Activated CD4-positive, alpha-beta T cell treated with anti-CD3 and anti-CD28 coated beads for 36 hours (primary cell): ENCODE results near the gene GDAP2. TPM values are rescaled to one million over a fixed set of nuclear protein-coding genes. Genes with fewer than 3 reads are reported as not detected.
"Not testable (repeated sequence)": the region's sequence is repeated elsewhere in the genome, so short reads cannot be mapped to it uniquely, and the experiment has no call there.

Source experiments
- ATAC-seq: fragments of 200-7000 bp; cut with Tn5 transposase; one replicate; pipeline ENCODE4 v1.10.0; 2021; ENCODE audit warnings: mild to moderate bottlenecking, moderate library complexity
- CTCF ChIA-PET: fragments of 350-600 bp; sonication (Branson Sonifier 250); formaldehyde crosslinking; loops from one replicate; lab custom pipeline; 2021; ENCODE audit warnings: antibody characterized with exemption; lab: Charles Lee
- POLR2A ChIA-PET: fragments of 350-600 bp; sonication (Branson Sonifier 250); formaldehyde crosslinking; loops from one replicate; lab custom pipeline; 2021; ENCODE audit warnings: antibody characterized with exemption, inconsistent platforms; lab: Charles Lee
- DNase-seq: peaks from one replicate; pipeline ENCODE4 v3.0.0-alpha.2; 2020
- H3K27ac Mint-ChIP-seq: one replicate; pipeline ENCODE4 v1.8.0; 2021; ENCODE audit warnings: mixed read lengths
- H3K27me3 Mint-ChIP-seq: one replicate; pipeline ENCODE4 v1.8.0; 2021; ENCODE audit warnings: mixed read lengths
- H3K36me3 Mint-ChIP-seq: one replicate; pipeline ENCODE4 v1.8.0; 2021; ENCODE audit warnings: low read depth, mixed read lengths
- H3K4me1 Mint-ChIP-seq: one replicate; pipeline ENCODE4 v1.8.0; 2021; ENCODE audit warnings: mixed read lengths
- H3K4me3 Mint-ChIP-seq: one replicate; pipeline ENCODE4 v1.8.0; 2021; ENCODE audit warnings: mild to moderate bottlenecking, moderate library complexity, mixed read lengths
- H3K9me3 Mint-ChIP-seq: one replicate; pipeline ENCODE4 v1.8.0; 2021; ENCODE audit warnings: low read depth, mixed read lengths
- intact Hi-C, 2 experiments: fragments of 100-400 bp; cut with DNase I in 1 of 2; cut with micrococcal nuclease in 1 of 2; formaldehyde crosslinking; loops; one replicate each; pipeline versions ENCODE4 v1.14.2 to v1.15.1; 2022 to 2024; cut with DNase I, micrococcal nuclease
- total RNA-seq, 2 experiments: library from RNA; stranded (reverse); gene quantifications; one replicate each; pipeline ENCODE4 v1.2.3, GENCODE V29; 2021

Gene GDAP2
- total RNA-seq, 2 experiments from 2014 or later, result 18.8 to 20.9 TPM

DNA sequence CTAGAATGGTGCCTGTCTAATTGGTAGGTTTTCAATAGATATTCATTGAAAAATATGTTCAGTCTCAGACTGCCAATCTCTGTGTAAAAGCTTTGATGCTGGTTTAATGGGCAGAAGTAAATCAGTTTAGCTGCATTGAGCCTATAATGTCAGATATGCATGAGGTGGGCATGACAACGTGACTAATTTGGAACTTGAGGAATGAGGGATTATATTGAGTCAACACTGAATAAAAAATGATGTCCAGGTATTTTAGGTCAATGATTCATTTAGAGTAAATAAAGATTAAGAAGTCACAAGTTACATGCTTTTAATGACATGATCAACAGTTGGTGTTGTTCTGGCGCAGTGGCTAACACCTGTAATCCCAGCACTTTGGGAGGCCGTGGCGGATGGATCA lies 3.2 kb upstream of the GDAP2 start:
- no peak overlapping the region for H3K27ac Mint-ChIP-seq
- no peaks in the 10 kb centered on the region for H3K27me3 Mint-ChIP-seq
- no peaks in the 10 kb centered on the region for H3K9me3 Mint-ChIP-seq
- POLR2A ChIA-PET, result no interaction called here
- intact Hi-C loops, result no loop called here
- peaks cover 38% of the 10 kb centered on the region for H3K36me3 Mint-ChIP-seq
- DNase-seq, result no peak
- no peak for ATAC-seq
- H3K4me1 Mint-ChIP-seq, result peaks cover 40% of the 10 kb centered on the region
- H3K4me3 Mint-ChIP-seq, result peak overlapping the region; percentile 4
- CTCF ChIA-PET, result interaction anchor here (1.5 kb wide), 1 partner anchor 37 kb away, joined by 3 read pairs; no protein-coding TSS in a partner anchor

DNA sequence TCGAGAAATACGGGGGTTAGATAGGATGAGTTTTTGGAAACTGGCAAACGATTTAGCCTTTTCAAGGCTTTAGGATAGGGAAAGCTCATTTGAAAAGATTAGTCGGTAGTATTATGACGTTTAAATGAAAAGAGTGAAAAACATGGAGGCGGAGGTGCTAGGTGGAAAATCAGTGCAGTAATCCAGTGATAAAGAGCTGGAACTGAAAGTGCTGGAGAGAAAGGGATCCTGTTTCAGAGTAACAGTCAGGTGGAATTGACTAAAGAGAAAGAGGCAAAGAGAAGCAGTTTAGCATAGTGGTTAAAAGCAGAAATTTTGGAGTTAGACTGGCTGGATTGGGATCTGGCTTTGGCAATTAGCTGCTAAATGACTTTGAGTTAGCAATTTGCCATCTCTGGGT lies 1.1 kb upstream of the GDAP2 start:
- Mint-ChIP-seq H3K27me3 (no peaks in the 10 kb centered on the region), H3K36me3 (peaks cover 33% of the 10 kb centered on the region), H3K27ac (peak overlapping the region; percentile 90), H3K4me1 (peaks cover 54% of the 10 kb centered on the region), H3K9me3 (no peaks in the 10 kb centered on the region), H3K4me3 (peak overlapping the region; percentile 94)
- CTCF ChIA-PET, result interaction anchor here (1.1 to 1.2 kb wide), 2 partner anchors 9 to 19 kb away, joined by 3 to 5 read pairs; no protein-coding TSS in a partner anchor
- ATAC-seq (no peak), DNase-seq (no peak)
- POLR2A ChIA-PET, result no interaction called here
- intact Hi-C loops, result no loop called here

DNA sequence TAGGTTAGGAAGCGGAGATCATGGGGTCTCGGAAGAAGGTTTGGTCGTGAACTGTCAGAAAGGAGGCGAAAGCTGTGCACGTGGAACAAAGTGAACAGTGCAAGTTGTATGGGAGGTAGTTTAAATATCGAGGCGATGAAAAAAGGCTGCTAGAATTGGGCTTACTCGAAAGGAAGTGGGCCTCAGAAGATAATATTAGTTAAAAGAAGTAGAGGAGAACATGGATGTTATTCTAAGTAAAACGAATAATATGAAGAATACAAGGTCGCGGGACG lies 689 bp upstream of the GDAP2 start:
- no peak for DNase-seq
- H3K4me1 Mint-ChIP-seq, result peaks cover 54% of the 10 kb centered on the region

DNA sequence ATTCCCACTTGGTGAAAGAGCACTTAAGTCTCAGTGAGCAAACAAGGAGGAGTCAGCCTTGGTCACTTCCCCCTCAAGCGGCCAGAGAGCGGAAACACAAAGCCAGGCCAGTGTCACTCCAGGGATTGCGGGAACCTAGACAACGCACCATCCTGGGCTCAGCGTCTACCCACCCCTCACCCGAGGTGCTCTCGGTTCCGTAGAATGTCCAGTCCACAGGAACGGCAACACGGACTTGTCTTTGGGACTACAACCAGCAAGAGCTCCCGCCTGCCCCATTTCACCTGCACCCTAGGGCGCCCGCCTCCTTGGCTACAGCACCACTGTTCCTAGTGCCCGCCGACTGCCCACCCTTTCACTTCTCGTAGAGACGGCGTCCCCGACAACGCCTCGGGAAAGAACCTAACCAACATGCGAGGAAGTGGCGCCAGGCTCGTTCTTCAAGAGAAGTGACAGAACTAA lies 509 bp downstream of the GDAP2 start:
- peak; percentile 18 for ATAC-seq
- Mint-ChIP-seq H3K36me3 (peaks cover 30% of the 10 kb centered on the region), H3K4me3 (peak overlapping the region; percentile 94), H3K27ac (peak overlapping the region; percentile 90), H3K27me3 (no peaks in the 10 kb centered on the region), H3K9me3 (no peaks in the 10 kb centered on the region), H3K4me1 (peaks cover 55% of the 10 kb centered on the region)
- DNase-seq, result peak; percentile 54
- POLR2A ChIA-PET, result no interaction called here
- CTCF ChIA-PET, result interaction anchor here (0.8 to 2.6 kb wide), 2 partner anchors 13 to 33 kb away, joined by 3 to 13 read pairs; no protein-coding TSS in a partner anchor
- intact Hi-C loops, result loop anchor here (1.0 to 10.0 kb wide), 8 partner anchors 264 to 1783 kb away; partner anchors contain the start of genes MAN1A2 (in 2 of the 2), WARS2 (in 2 of the 2) and PHGDH (in 1 of the 2)

More for the DNA sequence above, 689 bp upstream of the GDAP2 start:
- no peak for ATAC-seq
- Mint-ChIP-seq H3K27ac (peak overlapping the region; percentile 90), H3K27me3 (no peaks in the 10 kb centered on the region), H3K36me3 (peaks cover 33% of the 10 kb centered on the region), H3K9me3 (no peaks in the 10 kb centered on the region), H3K4me3 (peak overlapping the region; percentile 94)
- ChIA-PET POLR2A (no interaction called here), CTCF (interaction anchor here (1.1 to 2.6 kb wide), 3 partner anchors 9 to 35 kb away, joined by 3 to 13 read pairs (median 5); no protein-coding TSS in a partner anchor)
- intact Hi-C loops, result no loop called here

DNA sequence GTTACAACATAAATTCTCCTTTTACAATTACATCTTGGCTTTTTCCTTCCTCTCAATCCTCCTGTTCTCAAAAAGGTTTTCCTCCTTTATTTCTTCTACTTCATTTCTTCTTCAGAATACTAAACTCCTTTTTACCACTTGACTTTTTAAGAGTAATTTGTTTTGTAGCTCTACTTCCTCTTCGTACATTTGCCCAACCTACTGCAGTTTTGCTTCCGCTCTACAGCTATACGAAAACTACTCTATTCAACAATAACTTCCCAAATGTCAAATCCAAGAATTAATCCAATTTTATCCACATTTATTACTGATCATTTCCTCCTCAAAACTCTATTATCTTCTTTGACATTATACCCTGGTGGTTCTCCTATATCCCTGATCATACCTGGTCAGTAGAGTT lies 3.4 kb downstream of the GDAP2 start:
- Mint-ChIP-seq H3K36me3 (peaks cover 17% of the 10 kb centered on the region), H3K27ac (no peak overlapping the region), H3K4me3 (no peak overlapping the region), H3K27me3 (no peaks in the 10 kb centered on the region), H3K4me1 (peaks cover 32% of the 10 kb centered on the region), H3K9me3 (no peaks in the 10 kb centered on the region)
- ChIA-PET CTCF (interaction anchor here (1.3 kb wide), 1 partner anchor 11 kb away, joined by 3 read pairs; no protein-coding TSS in a partner anchor), POLR2A (no interaction called here)
- no peak for ATAC-seq
- DNase-seq, result no peak
- intact Hi-C loops, result loop anchor here (5.0 to 10.0 kb wide), 4 partner anchors 561 to 1786 kb away; partner anchors contain the start of genes MAN1A2 (in 1 of the 2), PHGDH (in 1 of the 2) and WARS2 (in 1 of the 2)

DNA sequence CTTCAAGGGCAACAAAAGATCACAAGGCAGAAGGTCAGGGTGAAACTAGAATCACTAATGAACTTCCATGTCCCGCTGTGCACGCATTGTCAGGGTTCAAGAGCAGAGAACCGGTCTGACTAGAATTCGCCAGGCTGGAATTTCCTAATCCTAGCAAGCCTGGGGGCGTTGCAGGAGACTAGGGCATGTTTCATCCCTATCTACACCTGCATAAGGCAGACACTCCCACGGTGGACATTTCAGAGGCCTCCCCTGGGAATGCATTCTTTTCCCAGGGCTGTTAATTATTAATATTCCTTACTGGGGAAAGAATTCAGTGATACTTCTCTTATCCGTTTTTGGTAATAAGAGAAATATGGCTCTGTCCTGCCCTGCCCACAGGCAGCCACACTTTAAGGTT lies 6.7 kb downstream of the GDAP2 start:
- H3K27me3 Mint-ChIP-seq, H3K4me3 Mint-ChIP-seq, POLR2A ChIA-PET, CTCF ChIA-PET, ATAC-seq, H3K27ac Mint-ChIP-seq, H3K9me3 Mint-ChIP-seq, DNase-seq: not testable (repeated sequence)
- intact Hi-C loops, result loop anchor here in 1 of 2 experiments (10.0 kb wide), 2 partner anchors 558 to 1222 kb away; partner anchors contain the start of genes MAN1A2 and WARS2
- peaks cover 16% of the 10 kb centered on the region for H3K4me1 Mint-ChIP-seq
- H3K36me3 Mint-ChIP-seq, result peaks cover 15% of the 10 kb centered on the region

DNA sequence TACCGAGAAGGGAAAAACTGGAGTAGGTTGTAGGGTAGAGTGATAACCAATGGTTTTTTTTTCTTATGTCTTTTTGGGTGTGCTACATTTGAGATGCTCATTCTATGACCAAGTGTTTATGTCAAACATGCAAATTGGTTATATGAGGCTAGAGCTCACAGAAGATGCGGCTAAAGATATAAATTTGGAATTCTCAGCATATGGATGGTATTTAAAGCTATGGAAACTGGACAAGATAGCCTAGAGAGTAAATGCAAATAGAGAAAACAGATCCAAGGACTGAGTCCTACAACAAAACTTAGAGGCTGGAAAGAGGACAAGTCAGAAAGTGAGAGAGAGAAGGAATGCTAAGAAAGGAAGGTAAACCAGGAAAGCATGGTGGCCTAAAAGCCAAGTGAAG lies 7.4 kb downstream of the GDAP2 start:
- DNase-seq, result no peak
- Mint-ChIP-seq H3K4me1 (peaks cover 13% of the 10 kb centered on the region), H3K27ac (no peak overlapping the region), H3K4me3 (no peak overlapping the region), H3K36me3 (peaks cover 20% of the 10 kb centered on the region), H3K27me3 (no peaks in the 10 kb centered on the region), H3K9me3 (no peaks in the 10 kb centered on the region)
- intact Hi-C loops, result loop anchor here in 1 of 2 experiments (10.0 kb wide), 2 partner anchors 557 to 1223 kb away; partner anchors contain the start of genes MAN1A2 and WARS2
- POLR2A ChIA-PET, result no interaction called here
- no peak for ATAC-seq
- CTCF ChIA-PET, result interaction anchor here (0.6 kb wide), 1 partner anchor 799 kb away, joined by 3 read pairs; no protein-coding TSS in a partner anchor

DNA sequence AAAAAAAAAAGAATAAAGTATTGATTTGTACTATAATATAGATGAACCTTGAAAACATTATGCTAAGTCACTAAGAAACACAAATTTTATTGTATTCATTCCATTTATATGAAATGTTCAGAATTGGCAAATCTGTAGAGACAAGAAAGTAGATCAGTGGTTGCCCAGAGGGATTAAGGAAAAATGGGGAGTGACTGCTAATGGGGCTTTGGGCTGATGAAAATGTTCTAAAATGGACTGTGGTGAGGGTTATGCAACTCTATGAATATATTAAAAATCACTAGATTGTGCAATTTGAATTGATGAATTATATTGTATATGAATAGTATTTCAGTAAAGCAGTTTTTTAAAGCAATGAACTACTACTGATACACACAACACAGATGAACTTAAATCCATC lies 10.0 kb downstream of the GDAP2 start:
- Mint-ChIP-seq H3K27me3 (no peaks in the 10 kb centered on the region), H3K9me3 (no peaks in the 10 kb centered on the region), H3K27ac (no peak overlapping the region), H3K36me3 (peaks cover 40% of the 10 kb centered on the region), H3K4me3 (no peak overlapping the region), H3K4me1 (peaks cover 2% of the 10 kb centered on the region)
- intact Hi-C loops, result no loop called here
- no peak for ATAC-seq
- no peak for DNase-seq
- CTCF ChIA-PET, result no interaction called here
- POLR2A ChIA-PET, result no interaction called here

DNA sequence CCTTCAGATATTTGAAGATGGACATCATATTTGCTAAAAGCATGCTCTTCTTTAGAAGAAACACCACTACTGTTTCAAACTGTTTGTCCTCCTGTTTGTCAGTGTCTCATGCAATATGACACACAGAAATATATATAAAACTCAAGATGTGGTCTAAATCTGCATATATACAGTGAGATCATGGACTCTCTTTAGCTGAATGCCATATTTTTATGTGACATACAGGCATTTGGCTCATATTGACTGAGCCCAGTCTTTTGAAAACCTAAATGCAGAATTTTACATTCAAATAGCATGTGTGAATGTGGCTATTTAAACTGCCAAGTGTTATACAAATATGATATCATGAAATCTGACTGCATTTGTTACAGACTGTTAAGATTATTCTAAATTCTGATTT lies 18.4 kb downstream of the GDAP2 start:
- H3K4me3 Mint-ChIP-seq, result no peak overlapping the region
- no peaks in the 10 kb centered on the region for H3K4me1 Mint-ChIP-seq
- no peaks in the 10 kb centered on the region for H3K9me3 Mint-ChIP-seq
- intact Hi-C loops, result no loop called here
- no peak overlapping the region for H3K27ac Mint-ChIP-seq
- ChIA-PET POLR2A (no interaction called here), CTCF (interaction anchor here (7.7 kb wide), 1 partner anchor 16 kb away, joined by 35 read pairs; no protein-coding TSS in a partner anchor)
- peaks cover 33% of the 10 kb centered on the region for H3K36me3 Mint-ChIP-seq
- ATAC-seq, result no peak
- H3K27me3 Mint-ChIP-seq, result no peaks in the 10 kb centered on the region
- no peak for DNase-seq

DNA sequence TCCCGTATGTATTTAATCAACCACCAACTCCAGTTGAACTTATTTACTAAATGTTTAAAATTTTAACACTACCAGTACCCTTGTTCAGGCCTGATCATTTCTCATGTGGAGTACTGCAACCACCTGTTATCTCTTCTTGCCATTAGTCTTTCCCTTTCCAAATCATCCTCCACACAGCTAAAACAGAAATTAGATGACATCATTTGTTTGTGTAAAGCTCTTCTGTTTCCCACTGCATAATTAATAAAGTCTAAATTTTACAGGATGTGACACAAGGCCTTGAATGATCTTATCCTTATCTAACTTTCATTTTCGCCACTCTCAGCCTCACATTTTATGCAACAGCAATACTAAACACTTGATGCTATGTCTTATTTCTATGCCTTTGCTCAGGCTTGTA lies 24.4 kb downstream of the GDAP2 start:
- ChIA-PET CTCF (interaction anchor here (7.7 kb wide), 1 partner anchor 10 kb away, joined by 35 read pairs; no protein-coding TSS in a partner anchor), POLR2A (no interaction called here)
- Mint-ChIP-seq H3K4me1 (peaks cover 2% of the 10 kb centered on the region), H3K9me3 (no peaks in the 10 kb centered on the region), H3K4me3 (no peak overlapping the region), H3K27me3 (no peaks in the 10 kb centered on the region), H3K27ac (peak overlapping the region; percentile 17), H3K36me3 (peaks cover 38% of the 10 kb centered on the region)
- intact Hi-C loops, result no loop called here
- DNase-seq (no peak), ATAC-seq (no peak)

DNA sequence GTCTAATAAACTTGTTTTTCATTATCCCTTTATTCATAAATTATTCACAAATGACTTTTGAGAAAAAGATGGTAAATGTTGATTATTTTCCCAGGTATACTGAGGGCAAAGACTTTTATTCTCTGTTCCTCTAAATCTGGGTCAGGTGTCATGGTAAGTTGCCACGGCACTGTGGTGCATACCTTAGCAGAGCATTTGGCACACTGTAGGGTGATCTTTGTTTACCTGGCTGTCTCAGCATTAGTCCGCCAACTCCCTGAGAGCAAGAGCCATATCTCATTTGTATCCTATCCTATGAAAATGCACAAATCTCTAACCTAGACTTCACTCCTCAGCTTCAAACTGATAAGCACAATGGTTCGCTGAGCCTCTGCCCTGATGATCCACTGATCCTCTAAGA lies 24.9 kb downstream of the GDAP2 start:
- CTCF ChIA-PET, result interaction anchor here (0.6 kb wide), 1 partner anchor 1756 kb away, joined by 3 read pairs; no protein-coding TSS in a partner anchor

DNA sequence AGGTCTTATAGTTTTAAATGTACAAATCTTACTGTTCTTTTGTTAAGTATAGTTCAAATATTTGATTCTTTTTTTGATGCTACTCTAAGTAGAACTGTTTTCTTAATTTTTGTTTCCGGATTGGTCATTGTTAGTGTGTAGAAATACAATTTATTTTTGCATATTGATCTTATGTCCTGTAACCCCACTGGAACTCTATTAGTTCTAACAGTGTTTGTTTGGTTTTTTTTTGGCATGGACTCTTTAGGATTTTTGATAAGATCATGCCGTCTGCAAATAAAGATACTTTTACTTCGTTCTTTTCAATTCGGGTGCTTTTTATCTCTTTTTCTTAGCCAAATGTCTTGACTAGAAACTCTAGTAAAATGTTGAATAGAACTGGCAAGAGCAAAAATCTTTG lies 26.5 kb downstream of the GDAP2 start:
- no peak overlapping the region for H3K4me3 Mint-ChIP-seq
- peaks cover 43% of the 10 kb centered on the region for H3K36me3 Mint-ChIP-seq
- intact Hi-C loops, result no loop called here
- ATAC-seq, result no peak
- H3K27me3 Mint-ChIP-seq, result no peaks in the 10 kb centered on the region
- no peak overlapping the region for H3K27ac Mint-ChIP-seq
- H3K9me3 Mint-ChIP-seq, result no peaks in the 10 kb centered on the region
- H3K4me1 Mint-ChIP-seq, result peaks cover 2% of the 10 kb centered on the region
- no peak for DNase-seq
- ChIA-PET CTCF (no interaction called here), POLR2A (no interaction called here)

More for the DNA sequence above, 24.9 kb downstream of the GDAP2 start:
- ATAC-seq, result no peak
- Mint-ChIP-seq H3K27ac (no peak overlapping the region), H3K4me1 (peaks cover 2% of the 10 kb centered on the region), H3K36me3 (peaks cover 38% of the 10 kb centered on the region), H3K9me3 (no peaks in the 10 kb centered on the region), H3K4me3 (no peak overlapping the region), H3K27me3 (no peaks in the 10 kb centered on the region)
- DNase-seq, result no peak
- POLR2A ChIA-PET, result no interaction called here
- intact Hi-C loops, result no loop called here
